Loucy (cell line): ENCODE results near the gene ADRM1.

Source experiments
- EZH2phosphoT487 ChIP-seq: fragments of 200-600 bp; IDR thresholded peaks from 2 replicates; pipeline ENCODE4 v1.6.1; 2018; ENCODE audit warnings: antibody characterized with exemption, mild to moderate bottlenecking, moderate library complexity, borderline replicate concordance
- TF ChIP-seq, protein P1 (sequence below): fragments of 200-600 bp; sonication (generic); conservative IDR thresholded peaks from 2 replicates; pipeline ENCODE4 v1.5.1; 2014; ENCODE audit warnings: mild to moderate bottlenecking, antibody characterized with exemption, low read length

DNA sequence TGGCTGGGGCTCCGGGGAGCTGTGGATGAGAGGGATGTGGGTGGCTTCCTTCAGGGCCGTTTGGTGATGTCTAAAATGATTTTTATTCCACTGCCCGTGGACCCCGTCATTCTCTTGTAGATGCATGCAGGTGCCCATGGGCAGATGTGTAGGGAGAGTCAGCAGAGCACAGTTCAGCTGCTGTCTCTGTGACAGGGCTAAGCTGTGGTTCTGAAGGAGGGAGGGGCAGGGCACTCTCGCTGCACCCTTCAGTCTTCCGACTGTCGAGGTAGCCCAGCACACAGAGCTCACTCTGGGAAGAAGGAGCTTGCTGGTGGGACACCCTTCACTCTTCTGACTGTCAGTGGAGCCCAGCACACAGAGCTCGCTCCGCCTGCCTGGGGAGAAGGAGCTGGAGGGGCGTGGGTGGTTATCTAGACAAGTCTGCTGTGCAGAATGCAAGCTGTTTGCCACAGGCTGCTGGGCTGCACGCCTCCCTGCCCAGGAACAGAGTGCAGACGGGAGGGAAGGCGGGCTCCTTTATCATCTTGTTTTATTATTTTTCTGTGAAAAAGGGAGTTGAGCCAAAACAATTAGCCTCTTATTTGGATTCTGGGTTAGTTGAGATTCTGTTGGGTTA lies 28.4 kb upstream of the ADRM1 start:
- TF ChIP-seq, protein P1, sequence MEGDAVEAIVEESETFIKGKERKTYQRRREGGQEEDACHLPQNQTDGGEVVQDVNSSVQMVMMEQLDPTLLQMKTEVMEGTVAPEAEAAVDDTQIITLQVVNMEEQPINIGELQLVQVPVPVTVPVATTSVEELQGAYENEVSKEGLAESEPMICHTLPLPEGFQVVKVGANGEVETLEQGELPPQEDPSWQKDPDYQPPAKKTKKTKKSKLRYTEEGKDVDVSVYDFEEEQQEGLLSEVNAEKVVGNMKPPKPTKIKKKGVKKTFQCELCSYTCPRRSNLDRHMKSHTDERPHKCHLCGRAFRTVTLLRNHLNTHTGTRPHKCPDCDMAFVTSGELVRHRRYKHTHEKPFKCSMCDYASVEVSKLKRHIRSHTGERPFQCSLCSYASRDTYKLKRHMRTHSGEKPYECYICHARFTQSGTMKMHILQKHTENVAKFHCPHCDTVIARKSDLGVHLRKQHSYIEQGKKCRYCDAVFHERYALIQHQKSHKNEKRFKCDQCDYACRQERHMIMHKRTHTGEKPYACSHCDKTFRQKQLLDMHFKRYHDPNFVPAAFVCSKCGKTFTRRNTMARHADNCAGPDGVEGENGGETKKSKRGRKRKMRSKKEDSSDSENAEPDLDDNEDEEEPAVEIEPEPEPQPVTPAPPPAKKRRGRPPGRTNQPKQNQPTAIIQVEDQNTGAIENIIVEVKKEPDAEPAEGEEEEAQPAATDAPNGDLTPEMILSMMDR = no peak
- TF ChIP-seq EZH2phosphoT487 = no peak
